Embryonic facial prominence (tissue), 1 donor: ENCODE results near the gene ATG16L1.
"Not testable (repeated sequence)": the region's sequence is repeated elsewhere in the genome, so short reads cannot be mapped to it uniquely, and the experiment has no call there.

Experiments used
- DNase-seq: peaks from one replicate; pipeline ENCODE4 v3.0.0-alpha.2; 2016; ENCODE audit errors: extremely low spot score

The ATG16L1 gene

DNA sequence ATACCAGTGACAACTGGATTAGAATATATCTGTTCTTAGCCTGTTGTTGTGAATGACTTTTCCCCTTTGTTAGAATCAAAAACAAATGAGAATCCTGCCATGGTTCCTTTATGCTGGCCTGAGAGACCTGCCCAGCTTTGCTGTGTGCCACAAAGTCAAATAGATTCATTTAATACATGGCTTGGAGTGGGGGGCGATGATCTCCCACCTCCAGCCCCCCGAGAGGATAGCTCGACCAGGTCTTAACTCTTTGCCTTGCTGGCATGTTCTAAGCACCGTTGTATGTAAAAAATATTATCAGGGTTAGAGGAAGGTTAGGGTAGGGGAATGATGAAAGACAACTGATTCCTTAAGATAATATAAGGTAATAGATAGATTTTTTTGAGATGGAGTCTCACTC is 80.7 kb downstream of the ATG16L1 start:
- no peak for DNase-seq

DNA sequence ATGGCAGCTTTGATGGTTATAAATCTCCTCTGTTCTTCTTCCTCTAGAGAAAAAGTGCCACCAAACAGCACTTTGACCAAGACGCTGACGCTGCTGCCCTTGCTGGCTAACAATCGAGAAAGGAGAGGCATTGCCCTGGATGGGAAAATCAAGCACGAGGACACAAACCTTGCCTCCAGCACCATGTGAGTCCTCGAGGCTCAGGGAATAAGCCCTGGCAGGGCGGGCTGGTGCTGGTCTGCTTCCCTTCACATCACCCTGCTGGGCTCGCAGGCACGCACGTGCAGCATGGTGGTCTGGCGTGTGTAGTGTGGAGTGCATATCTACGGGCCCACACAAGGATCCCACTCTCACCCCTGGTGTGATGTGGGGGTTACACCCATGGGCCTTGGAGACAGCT is 83.4 kb downstream of the ATG16L1 start:
- DNase-seq, result no peak

DNA sequence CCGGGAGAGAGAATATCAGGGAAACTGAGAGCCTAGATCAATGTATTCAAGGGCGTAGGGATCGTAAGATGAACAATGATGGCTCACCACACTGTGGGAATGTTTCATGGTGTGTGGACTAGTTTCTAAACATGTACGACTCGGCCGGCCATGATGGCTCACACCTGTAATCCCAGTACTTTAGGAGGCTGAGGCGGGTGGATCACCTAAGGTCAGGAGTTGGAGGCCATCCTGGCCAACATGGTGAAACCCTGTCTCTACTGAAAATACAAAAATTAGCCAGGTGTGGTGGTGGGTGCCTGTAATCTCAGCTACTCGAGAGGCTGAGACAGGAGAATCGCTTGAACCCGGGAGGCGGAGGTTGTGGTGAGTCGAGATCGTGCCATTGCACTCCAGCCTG is 84.6 kb downstream of the ATG16L1 start:
- DNase-seq, result not testable (repeated sequence)

DNA sequence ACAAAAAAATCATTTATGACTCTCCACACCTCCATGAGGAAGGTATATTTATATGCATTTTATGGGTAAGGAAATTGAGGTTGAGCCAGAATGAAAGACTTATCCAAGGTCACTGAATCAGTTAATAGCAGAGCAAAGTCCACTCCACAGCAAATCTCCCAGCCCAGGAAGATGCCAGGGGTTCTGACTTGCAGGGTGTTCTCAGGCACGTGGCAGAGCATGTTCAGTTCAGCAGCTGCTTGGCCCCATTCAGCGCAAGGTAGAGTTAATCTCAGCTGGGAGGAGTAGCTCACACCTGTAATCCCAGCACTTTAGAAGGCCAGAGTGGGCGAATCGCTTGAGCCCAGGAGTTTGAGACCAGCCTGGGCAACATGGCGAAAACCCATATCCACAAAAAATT is 85.1 kb downstream of the ATG16L1 start:
- DNase-seq, result no peak

DNA sequence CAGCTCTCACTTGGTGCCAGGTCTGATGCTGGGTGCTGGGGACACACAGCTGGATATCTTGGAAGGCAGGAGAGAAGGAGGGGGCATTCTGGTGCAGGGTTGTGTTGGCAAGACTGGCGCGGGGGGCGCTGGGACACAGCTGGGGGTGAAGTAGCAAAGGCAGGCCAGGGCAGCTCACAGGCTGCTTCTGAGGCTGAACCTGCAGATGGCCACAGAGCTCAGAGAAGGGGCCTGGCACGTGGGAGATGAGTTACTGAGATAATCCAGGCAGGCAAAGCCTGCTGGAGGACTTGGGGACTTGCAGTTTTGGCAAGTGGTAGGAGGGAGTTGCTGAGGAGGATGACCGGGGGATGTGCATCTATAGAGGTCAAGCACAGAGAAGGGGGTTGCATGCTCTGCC is 86.6 kb downstream of the ATG16L1 start:
- no peak for DNase-seq

DNA sequence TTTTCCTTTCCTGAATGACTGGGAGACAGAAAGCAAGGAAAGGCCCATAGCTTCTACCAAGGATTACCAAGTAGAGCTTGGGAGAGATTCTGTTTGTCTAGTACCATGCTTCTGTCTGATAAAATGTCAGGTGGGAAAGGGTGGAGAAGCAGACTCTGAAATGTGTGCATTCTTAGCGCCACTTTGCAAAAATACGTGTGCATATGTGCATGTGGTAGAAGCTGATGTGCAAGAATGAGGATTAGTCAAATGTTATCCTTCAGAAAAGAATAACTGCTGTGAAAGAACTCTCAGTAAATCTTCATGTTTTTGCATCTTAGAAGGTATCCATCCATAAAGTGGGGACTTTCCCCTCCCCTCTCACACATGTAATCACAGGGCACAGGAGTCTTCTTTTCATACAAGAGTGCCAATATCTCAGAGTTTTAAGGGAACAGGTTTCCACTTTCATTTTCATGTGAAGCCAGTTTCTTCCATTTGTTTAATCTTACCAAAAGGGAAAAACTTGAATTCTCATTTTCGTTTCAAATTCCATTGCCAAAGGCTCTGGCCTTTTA is 87.4 kb downstream of the ATG16L1 start:
- no peak for DNase-seq

DNA sequence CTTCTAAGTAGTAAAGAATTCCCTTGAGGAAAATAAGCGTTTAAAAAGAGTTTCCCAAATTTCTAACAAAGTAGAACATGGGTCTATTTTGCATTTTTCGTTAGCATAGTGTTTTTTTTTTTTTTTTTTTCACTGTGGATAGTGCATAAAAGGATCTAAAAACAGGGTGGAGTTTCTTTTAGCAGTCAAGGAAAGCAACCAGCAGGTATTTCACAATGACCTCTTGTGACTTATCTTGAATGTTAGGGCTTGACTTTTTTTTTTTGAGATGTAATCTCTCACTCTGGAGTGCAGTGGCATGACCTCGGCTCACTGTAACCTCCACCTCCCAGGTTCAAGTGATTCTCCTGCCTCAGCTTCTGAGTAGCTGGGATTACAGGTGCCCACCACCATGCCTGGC is 88.0 kb downstream of the ATG16L1 start:
- DNase-seq, result no peak

DNA sequence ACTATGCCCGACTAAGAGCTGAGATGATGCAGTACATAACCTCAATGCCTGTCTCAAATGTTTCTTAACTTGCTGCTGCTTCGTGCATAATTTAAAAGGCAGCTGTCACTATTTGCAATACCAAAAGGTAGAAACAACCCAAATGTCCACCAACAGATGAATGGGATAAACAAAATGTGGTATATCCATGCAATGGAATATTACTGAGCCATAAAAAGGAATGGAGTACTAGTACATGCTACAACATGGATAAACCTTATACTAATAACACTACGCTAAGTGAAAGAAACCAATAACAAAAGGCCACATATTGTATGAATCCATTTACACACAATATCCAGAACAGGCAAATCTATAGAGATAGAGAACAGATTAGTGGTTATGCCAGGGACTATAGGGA is 89.8 kb downstream of the ATG16L1 start:
- DNase-seq, result no peak

DNA sequence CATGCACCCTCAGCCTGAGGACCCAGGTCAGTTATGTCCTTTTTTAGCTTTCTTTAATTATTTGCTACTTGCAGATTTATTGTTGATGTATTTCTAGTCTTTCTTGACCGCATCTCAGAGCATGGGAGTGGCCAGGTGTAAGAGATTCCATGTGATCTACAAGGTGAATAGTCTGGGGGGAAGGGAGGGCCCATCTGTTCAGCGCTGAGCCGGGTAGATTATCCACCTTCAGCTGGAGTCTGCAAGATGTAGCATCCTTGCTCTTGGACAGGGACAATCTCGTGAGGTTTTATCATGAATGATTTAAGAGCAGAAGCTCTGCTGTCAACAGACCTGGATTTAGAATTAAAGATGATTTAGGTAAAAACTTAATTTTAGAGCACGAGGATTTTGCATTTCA is 90.8 kb downstream of the ATG16L1 start:
- no peak for DNase-seq

DNA sequence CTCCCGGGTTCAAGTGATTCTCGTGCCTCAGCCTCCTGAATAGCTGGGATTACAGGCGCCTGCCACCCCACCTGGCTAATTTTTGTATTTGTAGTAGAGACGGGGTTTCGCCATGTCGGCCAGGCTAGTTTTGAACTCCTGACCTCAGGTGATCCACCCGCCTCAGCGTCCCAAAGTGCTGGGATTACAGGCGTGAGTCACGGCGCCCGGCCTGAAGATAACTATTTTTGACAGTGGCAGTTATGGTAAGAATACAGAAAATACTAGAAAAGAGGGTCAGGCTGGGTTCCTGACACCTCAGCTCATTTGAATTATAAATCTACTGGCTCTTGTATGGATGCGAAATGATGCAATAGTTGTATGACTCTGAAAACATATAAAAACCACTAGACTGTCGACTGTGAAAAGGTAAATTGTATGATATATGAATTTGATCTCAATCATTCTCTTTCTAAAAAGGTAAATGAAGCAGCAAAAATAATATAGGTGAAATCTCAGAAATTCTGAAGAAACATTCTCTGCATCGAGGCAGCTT is 91.8 kb downstream of the ATG16L1 start:
- DNase-seq, result no peak
